Caco-2 (cell line): Measurements from ENCODE around the gene SOX5. TPM values are rescaled to one million over a fixed set of nuclear protein-coding genes. Genes with fewer than 3 reads are reported as not detected.

ENCODE experiments used
- BruUV-seq: library from RNA; stranded (reverse); fragments of 400-500 nt; replicated peaks from 2 replicates; lab custom pipeline; 2021; lab: Mats Ljungman, UMichigan
- CTCF ChIA-PET: fragments of 300-600 bp; sonication (Branson Sonifier 250); formaldehyde crosslinking; loops from one replicate; lab custom pipeline; 2022; ENCODE audit warnings: antibody characterized with exemption; lab: Charles Lee
- POLR2A ChIA-PET: fragments of 300-600 bp; sonication (Branson Sonifier 250); formaldehyde crosslinking; loops from one replicate; lab custom pipeline; 2022; ENCODE audit warnings: antibody characterized with exemption; lab: Charles Lee
- DNase-seq, 2 experiments: peaks; one replicate each; pipeline versions ENCODE4 v3.0.0 to v3.0.0-alpha.2; 2020 to 2022
- H3K27me3 ChIP-seq: replicated peaks from 2 replicates; pipeline ENCODE4 v1.6.0; 2011; ENCODE audit warnings: low read length; ENCODE audit not compliant: control insufficient read depth, insufficient read depth
- H3K36me3 ChIP-seq: 2 replicates; pipeline ENCODE4 v1.5.1; 2011; ENCODE audit warnings: low read length; ENCODE audit not compliant: control insufficient read depth, insufficient read depth
- H3K4me1 ChIP-seq: fragments of 250-450 bp; sonication (Bioruptor Pico); 2 replicates; pipeline ENCODE4 v1.5.1; 2020; ENCODE audit warnings: mild to moderate bottlenecking
- H3K4me3 ChIP-seq: 2 replicates; pipeline ENCODE4 v1.5.1; 2011; ENCODE audit warnings: low read depth, mild to moderate bottlenecking, control low read depth, low read length
- H3K9me3 ChIP-seq: fragments of 250-450 bp; sonication (Bioruptor Pico); 2 replicates; pipeline ENCODE4 v1.5.1; 2020; ENCODE audit warnings: mild to moderate bottlenecking, moderate library complexity
- H3K27ac Mint-ChIP-seq: one replicate; pipeline ENCODE4 v1.8.0; 2022; ENCODE audit warnings: mixed read lengths; ENCODE audit not compliant: unreplicated experiment
- H3K27me3 Mint-ChIP-seq: one replicate; pipeline ENCODE4 v1.8.0; 2022; ENCODE audit warnings: mixed read lengths; ENCODE audit not compliant: insufficient read depth, unreplicated experiment
- H3K36me3 Mint-ChIP-seq: one replicate; pipeline ENCODE4 v1.8.0; 2022; ENCODE audit warnings: mild to moderate bottlenecking, mixed read lengths; ENCODE audit not compliant: insufficient read depth, unreplicated experiment
- H3K4me1 Mint-ChIP-seq: one replicate; pipeline ENCODE4 v1.8.0; 2022; ENCODE audit warnings: low read depth, mixed read lengths; ENCODE audit not compliant: unreplicated experiment
- H3K4me3 Mint-ChIP-seq: one replicate; pipeline ENCODE4 v1.8.0; 2022; ENCODE audit warnings: mild to moderate bottlenecking, moderate library complexity, mixed read lengths; ENCODE audit not compliant: unreplicated experiment
- H3K9me3 Mint-ChIP-seq: one replicate; pipeline ENCODE4 v1.8.0; 2022; ENCODE audit warnings: mixed read lengths; ENCODE audit not compliant: unreplicated experiment
- CTCF ChIP-seq, 2 experiments: fragments of 200-600 bp in 1 of 2; IDR thresholded peaks; 1 replicate in 1 of 2; 2 replicates in 1 of 2; pipeline versions ENCODE4 v1.5.1 to v1.8.0; 2011 to 2022; ENCODE audit warnings: antibody characterized with exemption in 1 of 2, control low read depth in 1 of 2, inconsistent platforms in 1 of 2, low read depth in 1 of 2, low read length in 1 of 2, mild to moderate bottlenecking in 1 of 2, moderate library complexity in 1 of 2; ENCODE audit not compliant: insufficient read depth in 1 of 2, severe bottlenecking in 1 of 2, unreplicated experiment in 1 of 2
- intact Hi-C: fragments of 100-400 bp; cut with micrococcal nuclease; formaldehyde crosslinking; loops from one replicate; pipeline ENCODE4 v1.10.0; 2022; ENCODE audit not compliant: unreplicated experiment
- total RNA-seq: library from RNA; stranded (reverse); gene quantifications from 2 replicates; pipeline ENCODE4 v1.2.3, GENCODE V29; 2022

The SOX5 gene
- total RNA-seq, 1 experiment from 2014 or later, result 15.4 TPM

- CTCF ChIA-PET, result no interaction called here
- Histone ChIP-seq H3K9me3 (no peaks in the 10 kb centered on the region), H3K27me3 (no peaks in the 10 kb centered on the region), H3K4me3 (no peak overlapping the region), H3K36me3 (no peaks in the 10 kb centered on the region), H3K4me1 (no peaks in the 10 kb centered on the region)
- Mint-ChIP-seq H3K36me3 (peaks cover 6% of the 10 kb centered on the region), H3K27ac (no peak overlapping the region), H3K4me3 (no peak overlapping the region), H3K4me1 (no peaks in the 10 kb centered on the region), H3K9me3 (no peaks in the 10 kb centered on the region), H3K27me3 (no peaks in the 10 kb centered on the region)
- no TSS peak for BruUV-seq
- intact Hi-C loops, result no loop called here
- POLR2A ChIA-PET, result no interaction called here
- DNase-seq, result no peak
- TF ChIP-seq CTCF (IDR thresholded peaks at IDR 0.05; ENCODE audit: insufficient read depth in 1 of 2, low read depth in 1 of 2, low read length in 1 of 2, severe bottlenecking in 1 of 2, unreplicated experiment in 1 of 2), result no peak
Measured at GRCh38 chr12:23631786-23632377, 317.6 kb downstream of the SOX5 start.

GRCh38 chr12:23630524-23630923 lies 318.9 kb downstream of the SOX5 start:
- Histone ChIP-seq H3K4me1 (no peaks in the 10 kb centered on the region), H3K9me3 (no peaks in the 10 kb centered on the region), H3K4me3 (no peak overlapping the region), H3K36me3 (no peaks in the 10 kb centered on the region), H3K27me3 (no peaks in the 10 kb centered on the region)
- DNase-seq, result no peak
- no peak overlapping the region for H3K27ac Mint-ChIP-seq
- no peaks in the 10 kb centered on the region for H3K27me3 Mint-ChIP-seq
- POLR2A ChIA-PET, result no interaction called here
- TF ChIP-seq CTCF (IDR thresholded peaks at IDR 0.05; ENCODE audit: insufficient read depth in 1 of 2, low read depth in 1 of 2, low read length in 1 of 2, severe bottlenecking in 1 of 2, unreplicated experiment in 1 of 2), result no peak
- CTCF ChIA-PET, result no interaction called here
- H3K9me3 Mint-ChIP-seq, result no peaks in the 10 kb centered on the region
- intact Hi-C loops, result no loop called here
- no TSS peak for BruUV-seq
- no peak overlapping the region for H3K4me3 Mint-ChIP-seq
- H3K4me1 Mint-ChIP-seq, result no peaks in the 10 kb centered on the region
- peaks cover 2% of the 10 kb centered on the region for H3K36me3 Mint-ChIP-seq

- CTCF ChIA-PET, result no interaction called here
- H3K4me3 ChIP-seq, result no peak overlapping the region
- no peaks in the 10 kb centered on the region for H3K4me1 ChIP-seq
- POLR2A ChIA-PET, result no interaction called here
- H3K27ac Mint-ChIP-seq, result no peak overlapping the region
- H3K36me3 Mint-ChIP-seq, result no peaks in the 10 kb centered on the region
- H3K27me3 Mint-ChIP-seq, result no peaks in the 10 kb centered on the region
- no peaks in the 10 kb centered on the region for H3K36me3 ChIP-seq
- TF ChIP-seq CTCF (IDR thresholded peaks at IDR 0.05; ENCODE audit: insufficient read depth in 1 of 2, low read depth in 1 of 2, low read length in 1 of 2, severe bottlenecking in 1 of 2, unreplicated experiment in 1 of 2), result no peak
- H3K9me3 Mint-ChIP-seq, result no peaks in the 10 kb centered on the region
- H3K4me3 Mint-ChIP-seq, result no peak overlapping the region
- no peaks in the 10 kb centered on the region for H3K4me1 Mint-ChIP-seq
- intact Hi-C loops, result no loop called here
- no peak for DNase-seq
- no peaks in the 10 kb centered on the region for H3K9me3 ChIP-seq
- no peaks in the 10 kb centered on the region for H3K27me3 ChIP-seq
- BruUV-seq, result no TSS peak
Measured at GRCh38 chr12:23628806-23629205, 320.7 kb downstream of the SOX5 start.
